Endothelial cell of umbilical vein (primary cell): ENCODE results near the gene NOTCH2. TPM values are rescaled to one million over a fixed set of nuclear protein-coding genes. Genes with fewer than 3 reads are reported as not detected.

Experiments used
- BruUV-seq: library from RNA; stranded (reverse); fragments of 400-500 nt; replicated peaks from 2 replicates; lab custom pipeline; 2021; lab: Mats Ljungman, UMichigan
- CTCF ChIA-PET: fragments of 300-600, 350-600 bp; sonication (Branson Sonifier 250); formaldehyde crosslinking; loops from one replicate; lab custom pipeline; 2021; ENCODE audit warnings: antibody characterized with exemption, inconsistent platforms; lab: Charles Lee
- POLR2A ChIA-PET: fragments of 300-600, 350-600 bp; sonication (Branson Sonifier 250); formaldehyde crosslinking; loops from one replicate; lab custom pipeline; 2021; ENCODE audit warnings: antibody characterized with exemption, inconsistent platforms; lab: Charles Lee
- DNase-seq: peaks from one replicate; pipeline ENCODE4 v3.0.0-alpha.2; 2011; ENCODE audit warnings: low read depth, low spot score
- FAIRE-seq: peaks from 2 replicates; lab custom pipeline; 2011; peaks lifted over from hg19 to GRCh38; lab: Jason Lieb, UNC
- H2AFZ ChIP-seq: 2 replicates; pipeline ENCODE4 v1.6.0; 2012; ENCODE audit warnings: low read depth, low read length, control low read depth, inconsistent platforms
- H3K27ac ChIP-seq: 2 replicates; pipeline ENCODE4 v1.5.1; 2011; ENCODE audit warnings: low read depth, mild to moderate bottlenecking, control low read depth, low read length, moderate library complexity; ENCODE audit not compliant: insufficient read depth
- H3K27me3 ChIP-seq, 2 experiments: 2 replicates each; pipeline versions ENCODE4 v1.6.0 to v1.6.1; 2011; ENCODE audit warnings: low read length in 2 of 2, mixed read lengths in 1 of 2; ENCODE audit not compliant: control insufficient read depth in 2 of 2, insufficient read depth in 2 of 2
- H3K36me3 ChIP-seq, 2 experiments: 2 replicates in 1 of 2; 3 replicates in 1 of 2; pipeline ENCODE4 v1.5.1; 2011; ENCODE audit warnings: low read length in 2 of 2, mild to moderate bottlenecking in 1 of 2, moderate library complexity in 1 of 2; ENCODE audit not compliant: control insufficient read depth in 2 of 2, insufficient read depth in 2 of 2; ENCODE audit errors: extremely low read depth in 1 of 2
- H3K4me1 ChIP-seq: 3 replicates; pipeline ENCODE4 v1.5.1; 2011; ENCODE audit warnings: mild to moderate bottlenecking, low read length; ENCODE audit not compliant: control insufficient read depth, insufficient read depth; ENCODE audit errors: extremely low read depth
- H3K4me2 ChIP-seq: 2 replicates; pipeline ENCODE4 v1.6.1; 2011; ENCODE audit warnings: low read length, control low read depth, mixed read lengths; ENCODE audit not compliant: insufficient read depth
- H3K4me3 ChIP-seq, 3 experiments: fragments of 200-600 bp in 1 of 3; sonication (generic), shearing (Covaris generic) in 1 of 3; replicated peaks in 1 of 3; 2 replicates each; pipeline ENCODE4 v1.5.1; 2011 to 2016; ENCODE audit warnings: control low read depth in 3 of 3, low read length in 3 of 3, mild to moderate bottlenecking in 2 of 3, inconsistent platforms in 1 of 3, low read depth in 1 of 3, moderate library complexity in 1 of 3; ENCODE audit not compliant: insufficient read depth in 1 of 3
- H3K79me2 ChIP-seq: 2 replicates; pipeline ENCODE4 v1.6.0; 2012; ENCODE audit warnings: low read length, inconsistent platforms; ENCODE audit not compliant: control insufficient read depth, insufficient read depth
- H3K9ac ChIP-seq: replicated peaks from 2 replicates; pipeline ENCODE3; 2011; ENCODE audit warnings: low read length, control low read depth; ENCODE audit not compliant: insufficient read depth; ENCODE audit errors: extremely low read depth
- H3K9me1 ChIP-seq: replicated peaks from 3 replicates; pipeline ENCODE4 v1.6.0; 2011; ENCODE audit warnings: mild to moderate bottlenecking, low read length; ENCODE audit not compliant: control insufficient read depth, insufficient read depth; ENCODE audit errors: extremely low read depth
- H3K9me3 ChIP-seq: replicated peaks from 2 replicates; pipeline ENCODE4 v1.5.1; 2012; ENCODE audit warnings: low read length, inconsistent platforms; ENCODE audit not compliant: control insufficient read depth, insufficient read depth
- H4K20me1 ChIP-seq: replicated peaks from 2 replicates; pipeline ENCODE3; 2011; ENCODE audit warnings: mild to moderate bottlenecking, low read length; ENCODE audit not compliant: control insufficient read depth, insufficient read depth; ENCODE audit errors: extremely low read depth
- EZH2 ChIP-seq: IDR thresholded peaks from 2 replicates; pipeline ENCODE4 v1.6.1; 2012; ENCODE audit warnings: borderline replicate concordance, low read depth, mild to moderate bottlenecking, moderate library complexity, low read length, inconsistent platforms; ENCODE audit not compliant: severe bottlenecking
- FOS ChIP-seq: IDR thresholded peaks from 2 replicates; pipeline ENCODE4 v1.6.1; 2011; ENCODE audit warnings: mild to moderate bottlenecking, low read length, moderate library complexity, borderline replicate concordance; ENCODE audit not compliant: insufficient read depth
- GATA2 ChIP-seq: IDR thresholded peaks from 2 replicates; pipeline ENCODE4 v1.7.0; 2011; ENCODE audit warnings: low read depth, mild to moderate bottlenecking, moderate library complexity, mixed read lengths, low read length; ENCODE audit not compliant: insufficient read length, insufficient read depth
- JUN ChIP-seq: IDR thresholded peaks from 2 replicates; pipeline ENCODE4 v1.6.1; 2011; ENCODE audit warnings: borderline replicate concordance, low read depth; ENCODE audit not compliant: insufficient read length, insufficient read depth
- MYC ChIP-seq: IDR thresholded peaks from one replicate; pipeline ENCODE4 v1.6.1; 2011; ENCODE audit warnings: mild to moderate bottlenecking, low read depth, low read length
- POLR2A ChIP-seq: IDR thresholded peaks from 2 replicates; pipeline ENCODE4 v1.6.1; 2012; ENCODE audit warnings: low read depth, mild to moderate bottlenecking, control low read depth, low read length
- POLR2AphosphoS5 ChIP-seq: IDR thresholded peaks from 2 replicates; pipeline ENCODE4 v1.6.1; 2012; ENCODE audit warnings: low read depth, mild to moderate bottlenecking, control low read depth, low read length, moderate library complexity; ENCODE audit not compliant: insufficient read depth
- dilution Hi-C: fragments of 300-500 bp; cut with MboI; formaldehyde crosslinking; loops from one replicate; pipeline ENCODE4 v1.15.0; 2019; ENCODE audit warnings: low sequenced_read_pairs; ENCODE audit not compliant: extremely low pct_ligation_motif_present
- intact Hi-C: fragments of 100-400 bp; cut with micrococcal nuclease; formaldehyde crosslinking; loops from one replicate; pipeline ENCODE4 v1.10.0; 2022
- polyA plus RNA-seq, 4 experiments: library from polyadenylated mRNA; depleted of rRNA in 3 of 4; stranded (reverse) in 3 of 4; unstranded in 1 of 4; fragments of >200 nt; gene quantifications; 2 replicates each; pipeline versions ENCODE4 v1.2.1 to v1.2.3, GENCODE V29; 2011 to 2012; ENCODE audit warnings: missing spikeins in 1 of 4
- total RNA-seq: library from RNA; stranded (reverse); gene quantifications from 2 replicates; pipeline ENCODE4 v1.2.3, GENCODE V29; 2021
- TF ChIP-seq, protein P1 (sequence below): IDR thresholded peaks from 2 replicates; pipeline ENCODE4 v1.6.1; 2011; ENCODE audit not compliant: insufficient read depth, insufficient read length
- TF ChIP-seq, protein P2 (sequence below), 2 donors: IDR thresholded peaks; 1 replicate in 1 of 2; 2 replicates in 1 of 2; pipeline ENCODE4 v1.5.1; 2011; ENCODE audit warnings: low read length in 2 of 2, mild to moderate bottlenecking in 2 of 2, moderate library complexity in 2 of 2, control low read depth in 1 of 2, inconsistent platforms in 1 of 2, low read depth in 1 of 2; ENCODE audit not compliant: insufficient read depth in 1 of 2; ENCODE audit errors: extremely low read depth in 1 of 2

The NOTCH2 gene
- total and polyA plus RNA-seq, 2 donors (not counting 3 experiments of a cell fraction or from before 2014, with no cell fraction given): 14.3 to 49.1 TPM

DNA sequence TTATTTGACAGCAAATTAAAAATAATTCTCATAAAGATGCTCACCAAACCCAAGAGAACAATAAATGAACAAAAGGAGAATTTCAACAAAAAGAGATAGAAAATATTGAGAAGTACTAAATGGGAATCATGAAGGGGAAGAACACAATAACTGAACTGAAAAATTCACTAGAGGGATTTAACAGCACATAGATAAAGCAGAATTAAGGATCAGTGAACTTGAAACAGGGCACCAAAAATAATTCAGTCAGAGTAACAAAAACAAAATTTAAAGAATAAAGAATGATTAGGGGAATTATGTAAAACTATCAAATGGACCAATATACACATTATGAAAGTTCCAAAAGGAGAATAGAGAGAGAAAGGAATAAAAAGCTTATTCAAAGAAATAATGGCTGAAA is 181.0 kb downstream of the NOTCH2 start:
- Histone ChIP-seq H3K4me1 (no peaks in the 10 kb centered on the region), H3K4me2 (no peak overlapping the region), H2AFZ (no peak overlapping the region), H3K9me1 (no peaks in the 10 kb centered on the region), H4K20me1 (no peaks in the 10 kb centered on the region), H3K9ac (no peak overlapping the region), H3K79me2 (no peaks in the 10 kb centered on the region), H3K27ac (no peak overlapping the region), H3K4me3 (no peak overlapping the region), H3K9me3 (no peaks in the 10 kb centered on the region), H3K27me3 (peaks cover 13 to 14% of the 10 kb centered on the region in 2 experiments), H3K36me3 (no peaks in the 10 kb centered on the region)
- ChIA-PET POLR2A (no interaction called here), CTCF (interaction anchor here (1.3 kb wide), 1 partner anchor 60 kb away, joined by 3 read pairs; no protein-coding TSS in a partner anchor)
- intact Hi-C loops: loop anchor here (5.0 kb wide), 2 partner anchors 59 to 259 kb away; no protein-coding TSS in a partner anchor
- BruUV-seq: no TSS peak
- dilution Hi-C loops: no loop called here
- no peak for DNase-seq
- no peak for FAIRE-seq
- TF ChIP-seq MYC (no peak), GATA2 (no peak), POLR2A (no peak), JUN (no peak), FOS (no peak)
- TF ChIP-seq, protein P1, sequence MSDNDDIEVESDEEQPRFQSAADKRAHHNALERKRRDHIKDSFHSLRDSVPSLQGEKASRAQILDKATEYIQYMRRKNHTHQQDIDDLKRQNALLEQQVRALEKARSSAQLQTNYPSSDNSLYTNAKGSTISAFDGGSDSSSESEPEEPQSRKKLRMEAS: no peak

DNA sequence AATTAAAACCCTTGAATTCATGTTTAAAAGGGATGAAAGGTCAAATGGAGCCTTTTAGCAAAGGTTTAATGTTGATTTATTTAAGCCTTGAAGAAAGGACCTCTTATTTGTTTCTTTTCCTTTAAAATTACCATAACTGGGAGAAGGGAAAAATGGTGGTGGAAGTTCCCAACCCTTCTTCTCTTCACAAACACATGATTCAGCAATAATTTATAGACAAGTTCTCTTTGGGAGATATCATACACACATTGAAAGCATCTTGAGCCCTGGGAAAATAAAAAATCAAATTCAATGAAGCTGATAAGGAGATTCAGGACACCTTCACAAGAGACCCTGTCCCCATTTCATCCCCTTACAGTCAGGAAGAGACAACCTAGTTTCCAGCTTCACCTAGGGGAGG is 182.0 kb downstream of the NOTCH2 start:
- intact Hi-C loops: loop anchor here (5.0 kb wide), 2 partner anchors 60 to 260 kb away; no protein-coding TSS in a partner anchor
- BruUV-seq: no TSS peak
- CTCF ChIA-PET: interaction anchor here (1.1 to 2.5 kb wide), 4 partner anchors 9 to 78 kb away, joined by 3 to 11 read pairs (median 6); partner anchors contain the start of gene ADAM30

More for the DNA sequence above, 182.0 kb downstream of the NOTCH2 start:
- no peak overlapping the region for H3K4me2 ChIP-seq
- H4K20me1 ChIP-seq: no peaks in the 10 kb centered on the region
- POLR2A ChIA-PET: no interaction called here
- peaks cover 10 to 14% of the 10 kb centered on the region in 2 experiments for H3K27me3 ChIP-seq
- H3K79me2 ChIP-seq: no peaks in the 10 kb centered on the region
- H3K4me1 ChIP-seq: no peaks in the 10 kb centered on the region
- no peak for DNase-seq
- H3K9me3 ChIP-seq: no peaks in the 10 kb centered on the region
- no peak overlapping the region for H3K27ac ChIP-seq
- H3K9ac ChIP-seq: no peak overlapping the region
- dilution Hi-C loops: no loop called here
- no peaks in the 10 kb centered on the region for H3K9me1 ChIP-seq
- TF ChIP-seq GATA2 (no peak), MYC (no peak), POLR2A (no peak), POLR2AphosphoS5 (no peak), JUN (no peak), EZH2 (no peak), FOS (no peak)
- TF ChIP-seq, protein P2, sequence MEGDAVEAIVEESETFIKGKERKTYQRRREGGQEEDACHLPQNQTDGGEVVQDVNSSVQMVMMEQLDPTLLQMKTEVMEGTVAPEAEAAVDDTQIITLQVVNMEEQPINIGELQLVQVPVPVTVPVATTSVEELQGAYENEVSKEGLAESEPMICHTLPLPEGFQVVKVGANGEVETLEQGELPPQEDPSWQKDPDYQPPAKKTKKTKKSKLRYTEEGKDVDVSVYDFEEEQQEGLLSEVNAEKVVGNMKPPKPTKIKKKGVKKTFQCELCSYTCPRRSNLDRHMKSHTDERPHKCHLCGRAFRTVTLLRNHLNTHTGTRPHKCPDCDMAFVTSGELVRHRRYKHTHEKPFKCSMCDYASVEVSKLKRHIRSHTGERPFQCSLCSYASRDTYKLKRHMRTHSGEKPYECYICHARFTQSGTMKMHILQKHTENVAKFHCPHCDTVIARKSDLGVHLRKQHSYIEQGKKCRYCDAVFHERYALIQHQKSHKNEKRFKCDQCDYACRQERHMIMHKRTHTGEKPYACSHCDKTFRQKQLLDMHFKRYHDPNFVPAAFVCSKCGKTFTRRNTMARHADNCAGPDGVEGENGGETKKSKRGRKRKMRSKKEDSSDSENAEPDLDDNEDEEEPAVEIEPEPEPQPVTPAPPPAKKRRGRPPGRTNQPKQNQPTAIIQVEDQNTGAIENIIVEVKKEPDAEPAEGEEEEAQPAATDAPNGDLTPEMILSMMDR (IDR thresholded peaks at IDR 0.05; ENCODE audit: extremely low read depth in 1 of 2, insufficient read depth in 1 of 2, low read depth in 1 of 2, low read length in 2 of 2): no peak
- TF ChIP-seq, protein P1: no peak
- H3K4me3 ChIP-seq: no peak overlapping the region
- no peak overlapping the region for H2AFZ ChIP-seq
- FAIRE-seq: no peak
- no peaks in the 10 kb centered on the region for H3K36me3 ChIP-seq
